ENCODE results near the gene SUMF2. TPM values are rescaled to one million over a fixed set of nuclear protein-coding genes. Genes with fewer than 3 reads are reported as not detected.
"Not testable (repeated sequence)": the region's sequence is repeated elsewhere in the genome, so short reads cannot be mapped to it uniquely, and the experiment has no call there.

The SUMF2 gene
- total RNA-seq, 1 donor from 2014 or later, result 74.6 TPM

GRCh38 chr7:56048245-56048644, 15.8 kb upstream of the SUMF2 start:
- Histone ChIP-seq H3K36me3 (peaks cover 4 to 5% of the 10 kb centered on the region in 2 donors), H3K9me3 (no peaks in the 10 kb centered on the region), H3K4me1 (peaks cover 0 to 29% of the 10 kb centered on the region in 2 donors), H3K4me3 (no peak overlapping the region), H3K27me3 (no peaks in the 10 kb centered on the region), H3K27ac (no peak overlapping the region)
- intact Hi-C loops (cut with DNase I), result no loop called here
- DNase-seq (ENCODE audit: low spot score in 2 of 2), result no peak
- no peak for TF ChIP-seq CTCF (IDR thresholded peaks at IDR 0.05)

- H3K27ac ChIP-seq; H3K36me3 ChIP-seq; DNase-seq (ENCODE audit: low spot score in 2 of 2); intact Hi-C loops (cut with DNase I); H3K9me3 ChIP-seq; H3K4me3 ChIP-seq; H3K27me3 ChIP-seq: not testable (repeated sequence)
- peaks cover 0 to 30% of the 10 kb centered on the region in 2 donors for H3K4me1 ChIP-seq
Observed at GRCh38 chr7:56048763-56049162, 15.3 kb upstream of the SUMF2 start.

GRCh38 chr7:56051053-56051338, 13.1 kb upstream of the SUMF2 start:
- no peak for TF ChIP-seq CTCF (IDR thresholded peaks at IDR 0.05)
- H3K4me3 ChIP-seq, result peak overlapping the region; percentile 94
- H3K27ac ChIP-seq, result peak overlapping the region; percentile 92 to 95
- peaks cover 23 to 25% of the 10 kb centered on the region in 2 donors for H3K36me3 ChIP-seq
- peaks cover 0 to 30% of the 10 kb centered on the region in 2 donors for H3K4me1 ChIP-seq
- intact Hi-C loops (cut with DNase I), result loop anchor here (1.0 to 5.0 kb wide), 6 partner anchors 13 to 684 kb away; partner anchors contain the start of genes CHCHD2, LANCL2, NIPSNAP2 and SUMF2
- no peak for DNase-seq (ENCODE audit: low spot score in 2 of 2)
- no peaks in the 10 kb centered on the region for H3K27me3 ChIP-seq
- H3K9me3 ChIP-seq, result no peaks in the 10 kb centered on the region

- peak within 1 kb of the TSS; percentile 92 to 95 for H3K27ac ChIP-seq
- peaks cover 0 to 26% of the 10 kb centered on the region in 2 donors for H3K4me1 ChIP-seq
- H3K36me3 ChIP-seq, result peaks cover 29 to 31% of the 10 kb centered on the region in 2 donors
- intact Hi-C loops (cut with DNase I), result loop anchor here (1.0 to 5.0 kb wide), 6 partner anchors 13 to 684 kb away; partner anchors contain the start of genes CHCHD2, LANCL2, NIPSNAP2 and SUMF2
- no peak for TF ChIP-seq CTCF (IDR thresholded peaks at IDR 0.05)
- peak within 1 kb of the TSS; percentile 94 for H3K4me3 ChIP-seq
- H3K27me3 ChIP-seq, result no peaks in the 10 kb centered on the region
- no peaks in the 10 kb centered on the region for H3K9me3 ChIP-seq
- peak; percentile 87 to 99 for DNase-seq (ENCODE audit: low spot score in 2 of 2)
Observed at GRCh38 chr7:56051339-56052191, 12.5 kb upstream of the SUMF2 start, which contains the start of the genes CCT6A and PSPH. TSS of gene CCT6A (plus strand) at chr7:56051765. CDS start at chr7:56051849, 84 bp downstream. TSS of gene PSPH (minus strand) at chr7:56051444. CDS start at chr7:56021212, 30,232 bp downstream.

DNA sequence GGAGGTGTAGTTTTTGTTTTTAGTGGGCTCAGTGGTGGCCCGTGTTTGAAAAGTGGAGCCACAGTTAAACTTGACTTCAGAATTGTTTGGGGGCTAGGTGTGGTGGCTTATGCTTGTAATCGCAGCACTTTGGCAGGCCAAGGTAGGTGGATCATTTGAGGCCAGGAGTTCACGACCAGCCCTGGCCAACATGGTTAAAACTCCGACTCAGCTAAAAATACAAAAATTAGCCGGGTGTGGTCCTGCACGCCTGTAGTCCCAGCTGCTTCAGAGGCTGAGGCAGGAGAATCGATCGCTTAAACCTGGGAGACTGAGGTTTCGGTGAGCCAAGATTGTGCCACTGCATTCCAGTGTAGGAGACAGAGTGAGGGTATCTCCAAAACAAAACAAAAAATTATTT, 10.7 kb upstream of the SUMF2 start:
- no peak for TF ChIP-seq CTCF (IDR thresholded peaks at IDR 0.05)
- Histone ChIP-seq H3K27ac (no peak overlapping the region), H3K36me3 (peaks cover 44 to 49% of the 10 kb centered on the region in 2 donors)

GRCh38 chr7:56053993-56054392, 10.1 kb upstream of the SUMF2 start:
- DNase-seq (ENCODE audit: low spot score in 2 of 2), result no peak
- TF ChIP-seq CTCF (IDR thresholded peaks at IDR 0.05), result no peak
- intact Hi-C loops (cut with DNase I), result loop anchor here (5.0 kb wide), 2 partner anchors 482 to 687 kb away; partner anchors contain the start of genes LANCL2 and VOPP1
- Histone ChIP-seq H3K4me1 (peaks cover 0 to 22% of the 10 kb centered on the region in 2 donors), H3K36me3 (peaks cover 48 to 54% of the 10 kb centered on the region in 2 donors), H3K9me3 (no peaks in the 10 kb centered on the region), H3K27me3 (no peaks in the 10 kb centered on the region), H3K27ac (no peak overlapping the region), H3K4me3 (no peak overlapping the region)

More for the DNA sequence above, 10.7 kb upstream of the SUMF2 start:
- H3K4me3 ChIP-seq, result peak overlapping the region in 1 of 2 donors; percentile 94
- H3K27me3 ChIP-seq, result no peaks in the 10 kb centered on the region
- H3K4me1 ChIP-seq, result peaks cover 0 to 22% of the 10 kb centered on the region in 2 donors
- no peaks in the 10 kb centered on the region for H3K9me3 ChIP-seq
- no peak for DNase-seq (ENCODE audit: low spot score in 2 of 2)
- intact Hi-C loops (cut with DNase I), result loop anchor here (5.0 kb wide), 2 partner anchors 481 to 686 kb away; partner anchors contain the start of genes LANCL2 and VOPP1

Measured in ascending aorta (tissue), 2 donors.